Activated T-cell treated with anti-CD3 and anti-CD28 coated beads, Interleukin-2, amount 50 U/mL, for 72 hours (primary cell): ENCODE data around the gene CTBP2. TPM values are rescaled to one million over a fixed set of nuclear protein-coding genes. Genes with fewer than 3 reads are reported as not detected.

ENCODE experiments used
- ATAC-seq, 2 donors: fragments of 150-1000 bp; cut with Tn5 transposase; replicated peaks in 1 of 2; 2 replicates each; pipeline ENCODE4 v1.10.0; 2021; ENCODE audit warnings: moderate library complexity in 2 of 2, mild to moderate bottlenecking in 1 of 2
- DNase-seq, 2 donors: peaks; one replicate each; pipeline ENCODE4 v3.0.0; 2021 to 2022; ENCODE audit warnings: mixed read lengths in 1 of 2
- H3K27ac Mint-ChIP-seq: one replicate; pipeline ENCODE4 v1.8.0; 2022; ENCODE audit warnings: mild to moderate bottlenecking, moderate library complexity, mixed read lengths
- H3K27me3 Mint-ChIP-seq: one replicate; pipeline ENCODE4 v1.8.0; 2022; ENCODE audit warnings: low read depth, mixed read lengths
- H3K36me3 Mint-ChIP-seq, 2 donors: one replicate each; pipeline ENCODE4 v1.8.0; 2022; ENCODE audit warnings: mixed read lengths in 2 of 2, mild to moderate bottlenecking in 1 of 2; ENCODE audit not compliant: insufficient read depth in 2 of 2
- H3K4me1 Mint-ChIP-seq: one replicate; pipeline ENCODE4 v1.8.0; 2022; ENCODE audit warnings: low read depth, mixed read lengths
- H3K4me3 Mint-ChIP-seq, 2 donors: one replicate each; pipeline ENCODE4 v1.8.0; 2022; ENCODE audit warnings: mild to moderate bottlenecking in 2 of 2, mixed read lengths in 2 of 2, moderate library complexity in 2 of 2
- H3K9me3 Mint-ChIP-seq, 2 donors: one replicate each; pipeline ENCODE4 v1.8.0; 2022; ENCODE audit warnings: mixed read lengths in 2 of 2
- total RNA-seq, 2 donors: library from RNA; stranded (reverse); gene quantifications; one replicate each; pipeline ENCODE4 v1.2.3, GENCODE V29; 2022

Gene CTBP2
- total RNA-seq, 2 donors from 2014 or later, result 0.72 to 2.5 TPM

- Mint-ChIP-seq H3K27me3 (no peaks in the 10 kb centered on the region), H3K9me3 (no peaks in the 10 kb centered on the region), H3K4me1 (no peaks in the 10 kb centered on the region), H3K27ac (no peak overlapping the region), H3K4me3 (no peak overlapping the region), H3K36me3 (no peaks in the 10 kb centered on the region)
- no peak for ATAC-seq
- no peak for DNase-seq
Observed at GRCh38 chr10:125093974-125094705, 66.2 kb downstream of the CTBP2 start.

GRCh38 chr10:125093199-125093973, 67.0 kb downstream of the CTBP2 start:
- no peak overlapping the region for H3K4me3 Mint-ChIP-seq
- H3K9me3 Mint-ChIP-seq, result no peaks in the 10 kb centered on the region
- ATAC-seq (no peak), DNase-seq (no peak)
- H3K27ac Mint-ChIP-seq, result no peak overlapping the region
- H3K36me3 Mint-ChIP-seq, result no peaks in the 10 kb centered on the region
- no peaks in the 10 kb centered on the region for H3K4me1 Mint-ChIP-seq
- H3K27me3 Mint-ChIP-seq, result no peaks in the 10 kb centered on the region

- no peaks in the 10 kb centered on the region for H3K4me1 Mint-ChIP-seq
Observed at GRCh38 chr10:125092564-125093031, 67.8 kb downstream of the CTBP2 start.

GRCh38 chr10:125091891-125092290, 68.5 kb downstream of the CTBP2 start:
- Mint-ChIP-seq H3K4me1 (no peaks in the 10 kb centered on the region), H3K27ac (no peak overlapping the region), H3K9me3 (no peaks in the 10 kb centered on the region), H3K36me3 (no peaks in the 10 kb centered on the region), H3K4me3 (no peak overlapping the region), H3K27me3 (no peaks in the 10 kb centered on the region)
- ATAC-seq (no peak), DNase-seq (no peak)

More at GRCh38 chr10:125092564-125093031, 67.8 kb downstream of the CTBP2 start:
- H3K36me3 Mint-ChIP-seq, result no peaks in the 10 kb centered on the region
- H3K27ac Mint-ChIP-seq, result no peak overlapping the region
- no peaks in the 10 kb centered on the region for H3K27me3 Mint-ChIP-seq
- H3K9me3 Mint-ChIP-seq, result no peaks in the 10 kb centered on the region
- no peak overlapping the region for H3K4me3 Mint-ChIP-seq
- no peak for ATAC-seq
- no peak for DNase-seq

GRCh38 chr10:125089469-125089868, 70.9 kb downstream of the CTBP2 start:
- ATAC-seq, result no peak
- H3K27ac Mint-ChIP-seq, result no peak overlapping the region
- no peaks in the 10 kb centered on the region for H3K36me3 Mint-ChIP-seq
- no peaks in the 10 kb centered on the region for H3K9me3 Mint-ChIP-seq
- DNase-seq, result no peak
- H3K27me3 Mint-ChIP-seq, result no peaks in the 10 kb centered on the region
- no peaks in the 10 kb centered on the region for H3K4me1 Mint-ChIP-seq
- H3K4me3 Mint-ChIP-seq, result no peak overlapping the region

GRCh38 chr10:125087897-125088215, 72.5 kb downstream of the CTBP2 start:
- H3K9me3 Mint-ChIP-seq, result no peaks in the 10 kb centered on the region
- no peaks in the 10 kb centered on the region for H3K4me1 Mint-ChIP-seq
- DNase-seq (no peak), ATAC-seq (no peak)
- H3K36me3 Mint-ChIP-seq, result no peaks in the 10 kb centered on the region
- H3K27ac Mint-ChIP-seq, result no peak overlapping the region
- H3K4me3 Mint-ChIP-seq, result no peak overlapping the region
- H3K27me3 Mint-ChIP-seq, result no peaks in the 10 kb centered on the region

- Mint-ChIP-seq H3K4me3 (no peak overlapping the region), H3K27me3 (no peaks in the 10 kb centered on the region), H3K9me3 (no peaks in the 10 kb centered on the region), H3K36me3 (no peaks in the 10 kb centered on the region), H3K4me1 (no peaks in the 10 kb centered on the region), H3K27ac (no peak overlapping the region)
- no peak for DNase-seq
- no peak for ATAC-seq
Observed at GRCh38 chr10:125087191-125087896, 73.0 kb downstream of the CTBP2 start.

- H3K4me1 Mint-ChIP-seq, result no peaks in the 10 kb centered on the region
- H3K9me3 Mint-ChIP-seq, result no peaks in the 10 kb centered on the region
- no peak overlapping the region for H3K4me3 Mint-ChIP-seq
- H3K36me3 Mint-ChIP-seq, result no peaks in the 10 kb centered on the region
- H3K27ac Mint-ChIP-seq, result no peak overlapping the region
- H3K27me3 Mint-ChIP-seq, result no peaks in the 10 kb centered on the region
- DNase-seq (no peak), ATAC-seq (no peak)
Observed at GRCh38 chr10:125086691-125087090, 73.7 kb downstream of the CTBP2 start.

- Mint-ChIP-seq H3K4me3 (no peak overlapping the region), H3K27ac (no peak overlapping the region), H3K36me3 (no peaks in the 10 kb centered on the region), H3K27me3 (no peaks in the 10 kb centered on the region), H3K4me1 (no peaks in the 10 kb centered on the region), H3K9me3 (no peaks in the 10 kb centered on the region)
- no peak for DNase-seq
- ATAC-seq, result no peak
Observed at GRCh38 chr10:125085258-125086054, 74.9 kb downstream of the CTBP2 start.

GRCh38 chr10:125084614-125085257, 75.6 kb downstream of the CTBP2 start:
- Mint-ChIP-seq H3K27ac (no peak overlapping the region), H3K9me3 (no peaks in the 10 kb centered on the region), H3K36me3 (no peaks in the 10 kb centered on the region), H3K27me3 (no peaks in the 10 kb centered on the region), H3K4me1 (no peaks in the 10 kb centered on the region), H3K4me3 (no peak overlapping the region)
- ATAC-seq (no peak), DNase-seq (no peak)

GRCh38 chr10:125084191-125084613, 76.2 kb downstream of the CTBP2 start:
- Mint-ChIP-seq H3K27me3 (no peaks in the 10 kb centered on the region), H3K4me3 (no peak overlapping the region), H3K27ac (no peak overlapping the region), H3K4me1 (no peaks in the 10 kb centered on the region), H3K36me3 (no peaks in the 10 kb centered on the region), H3K9me3 (no peaks in the 10 kb centered on the region)
- ATAC-seq (no peak), DNase-seq (no peak)

GRCh38 chr10:125083576-125083920, 76.8 kb downstream of the CTBP2 start:
- no peaks in the 10 kb centered on the region for H3K36me3 Mint-ChIP-seq
- H3K4me3 Mint-ChIP-seq, result no peak overlapping the region
- DNase-seq (no peak), ATAC-seq (no peak)
- no peaks in the 10 kb centered on the region for H3K9me3 Mint-ChIP-seq
- no peak overlapping the region for H3K27ac Mint-ChIP-seq
- no peaks in the 10 kb centered on the region for H3K27me3 Mint-ChIP-seq
- no peaks in the 10 kb centered on the region for H3K4me1 Mint-ChIP-seq
